GM12878 (cell line): Measurements from ENCODE around the gene CERCAM. TPM values are rescaled to one million over a fixed set of nuclear protein-coding genes. Genes with fewer than 3 reads are reported as not detected.

Experiments used
- ATAC-seq: fragments of 200-7000 bp; cut with Tn5 transposase; 3 replicates; pipeline ENCODE4 v1.9.1; 2020; ENCODE audit warnings: mild to moderate bottlenecking, moderate library complexity
- BruUV-seq: library from RNA; stranded (reverse); fragments of 400-500 nt; replicated peaks from 2 replicates; lab custom pipeline; 2021; lab: Mats Ljungman, UMichigan
- CTCF ChIA-PET: fragments of 300-600 bp; sonication (Branson Sonifier 250); formaldehyde crosslinking; extraction: SDS; loops from one replicate; lab custom pipeline; 2021; ENCODE audit warnings: inconsistent platforms; lab: Yijun Ruan, JAX
- POLR2A ChIA-PET: fragments of 350-600 bp; formaldehyde crosslinking; extraction: SDS; loops from one replicate; lab custom pipeline; 2021; ENCODE audit warnings: inconsistent platforms; lab: Charles Lee
- RAD21 ChIA-PET: fragments of 300-600 bp; sonication (Branson Sonifier 250); formaldehyde crosslinking; loops from one replicate; lab custom pipeline; 2023; ENCODE audit warnings: antibody characterized with exemption; ENCODE audit not compliant: unreplicated experiment; lab: Charles Lee
- SMC1A ChIA-PET: fragments of 300-600 bp; sonication (Branson Sonifier 250); formaldehyde crosslinking; loops from one replicate; lab custom pipeline; 2023; ENCODE audit not compliant: unreplicated experiment, uncharacterized antibody; lab: Charles Lee
- DNase-seq: peaks from one replicate; pipeline ENCODE4 v3.0.0-alpha.2; 2011; ENCODE audit warnings: low read depth, low spot score
- FAIRE-seq: peaks from 3 replicates; lab custom pipeline; 2011; peaks lifted over from hg19 to GRCh38; lab: Jason Lieb, UNC
- H2AFZ ChIP-seq: 2 replicates; pipeline ENCODE4 v1.6.0; 2011; ENCODE audit warnings: low read depth, low read length, control low read depth; ENCODE audit not compliant: control insufficient read depth
- H3K27ac ChIP-seq: 2 replicates; pipeline ENCODE4 v1.5.1; 2011; ENCODE audit warnings: control low read depth; ENCODE audit not compliant: control insufficient read depth, insufficient read depth
- H3K27me3 ChIP-seq, 2 experiments: replicated peaks in 1 of 2; 2 replicates each; pipeline versions ENCODE4 v1.6.0 to v1.6.1; 2011; ENCODE audit warnings: low read length in 1 of 2; ENCODE audit not compliant: control insufficient read depth in 2 of 2, insufficient read depth in 2 of 2
- H3K36me3 ChIP-seq, 2 experiments: 2 replicates each; pipeline ENCODE4 v1.5.1; 2011; ENCODE audit warnings: low read length in 1 of 2; ENCODE audit not compliant: control insufficient read depth in 2 of 2, insufficient read depth in 2 of 2
- H3K4me1 ChIP-seq: 2 replicates; pipeline ENCODE4 v1.6.1; 2011; ENCODE audit warnings: mild to moderate bottlenecking, low read length, moderate library complexity, mixed read lengths; ENCODE audit not compliant: control insufficient read depth, insufficient read depth
- H3K4me2 ChIP-seq: 2 replicates; pipeline ENCODE4 v1.6.0; 2011; ENCODE audit warnings: control low read depth; ENCODE audit not compliant: control insufficient read depth, insufficient read depth
- H3K4me3 ChIP-seq: fragments of 200-600 bp; sonication (generic); 2 replicates; pipeline ENCODE4 v1.5.1; 2016
- H3K79me2 ChIP-seq: 2 replicates; pipeline ENCODE4 v1.6.0; 2011; ENCODE audit warnings: low read length; ENCODE audit not compliant: control insufficient read depth, insufficient read depth
- H3K9ac ChIP-seq: 2 replicates; pipeline ENCODE4 v1.8.0; 2011; ENCODE audit warnings: low read length, control low read depth, mixed read lengths; ENCODE audit not compliant: control insufficient read depth, insufficient read depth
- H3K9me3 ChIP-seq: replicated peaks from 3 replicates; pipeline ENCODE4 v1.5.1; 2011; ENCODE audit warnings: mild to moderate bottlenecking, low read length; ENCODE audit not compliant: control insufficient read depth, insufficient read depth
- H4K20me1 ChIP-seq: 2 replicates; pipeline ENCODE4 v1.6.0; 2011; ENCODE audit not compliant: control insufficient read depth, insufficient read depth
- ATF2 ChIP-seq: IDR thresholded peaks from 2 replicates; pipeline ENCODE4 v1.6.1; 2012; ENCODE audit warnings: low read length, inconsistent platforms
- ATF3 ChIP-seq: IDR thresholded peaks from 2 replicates; pipeline ENCODE4 v1.6.1; 2011; ENCODE audit warnings: low read depth, mild to moderate bottlenecking, low read length, moderate library complexity, borderline replicate concordance; ENCODE audit errors: extremely low read depth
- ATF7 ChIP-seq: fragments of 450-650 bp; IDR thresholded peaks from 2 replicates; pipeline ENCODE4 v1.6.1; 2016; ENCODE audit warnings: low read depth, mild to moderate bottlenecking
- BCL11A ChIP-seq: IDR thresholded peaks from 2 replicates; pipeline ENCODE4 v1.6.1; 2011; ENCODE audit warnings: low read depth, low read length
- EGR1 ChIP-seq, 2 experiments: IDR thresholded peaks; 1 replicate in 1 of 2; 2 replicates in 1 of 2; pipeline ENCODE4 v1.6.1; 2011 to 2012; ENCODE audit warnings: low read depth in 2 of 2, low read length in 2 of 2, borderline replicate concordance in 1 of 2, mild to moderate bottlenecking in 1 of 2, moderate library complexity in 1 of 2
- GATAD2B ChIP-seq: fragments of 450-650 bp; conservative IDR thresholded peaks from 2 replicates; pipeline ENCODE4 v1.6.1; 2017; ENCODE audit warnings: low read depth, mild to moderate bottlenecking, moderate library complexity
- HCFC1 ChIP-seq: fragments of 150-350 bp; IDR thresholded peaks from 2 replicates; pipeline ENCODE4 v1.6.1; 2014; ENCODE audit warnings: low read length
- MXI1 ChIP-seq: fragments of 150-350 bp; IDR thresholded peaks from 2 replicates; pipeline ENCODE4 v1.6.1; 2011; ENCODE audit warnings: low read depth, mild to moderate bottlenecking, inconsistent platforms, low read length, improper control_type of control experiment
- NBN ChIP-seq: fragments of 450-650 bp; IDR thresholded peaks from 2 replicates; pipeline ENCODE4 v1.6.1; 2016
- NFYA ChIP-seq: IDR thresholded peaks from 2 replicates; pipeline ENCODE4 v1.6.1; 2011; ENCODE audit warnings: low read depth, mild to moderate bottlenecking, low read length, improper control_type of control experiment, borderline replicate concordance
- NR2F1 ChIP-seq: fragments of 450-650 bp; conservative IDR thresholded peaks from 2 replicates; pipeline ENCODE4 v1.6.1; 2017; ENCODE audit warnings: mild to moderate bottlenecking
- PBX3 ChIP-seq: IDR thresholded peaks from 2 replicates; pipeline ENCODE4 v1.6.1; 2011; ENCODE audit warnings: mild to moderate bottlenecking, low read depth, low read length, moderate library complexity; ENCODE audit not compliant: insufficient replicate concordance
- RELA ChIP-seq: fragments of 450-650 bp; IDR thresholded peaks from 2 replicates; pipeline ENCODE4 v1.8.0; 2014; ENCODE audit warnings: borderline replicate concordance; ENCODE audit not compliant: partially characterized antibody
- SMAD5 ChIP-seq: IDR thresholded peaks from 2 replicates; pipeline ENCODE4 v1.6.1; 2016; ENCODE audit warnings: antibody characterized with exemption, low read depth
- SMARCA5 ChIP-seq: fragments of 450-650 bp; IDR thresholded peaks from 2 replicates; pipeline ENCODE4 v1.6.1; 2017; ENCODE audit warnings: mild to moderate bottlenecking
- TARDBP ChIP-seq: IDR thresholded peaks from 2 replicates; pipeline ENCODE4 v1.6.1; 2016; ENCODE audit warnings: borderline replicate concordance
- TBL1XR1 ChIP-seq: IDR thresholded peaks from 2 replicates; pipeline ENCODE4 v1.6.1; 2012; ENCODE audit warnings: low read depth, low read length, improper control_type of control experiment
- WGBS: methylation state at CpG from one replicate; pipeline ENCODE4 v1.1.6; 2016; ENCODE audit warnings: low lambda C conversion rate; ENCODE audit not compliant: insufficient replicate concordance, insufficient coverage; ENCODE audit errors: missing lambda C conversion rate; 5-methylcytosine and 5-hydroxymethylcytosine counted together
- in situ Hi-C: fragments of 300-500 bp; cut with MboI; formaldehyde crosslinking; loops from 9 replicates; pipeline ENCODE4 v1.14.3; 2018; ENCODE audit warnings: mixed read lengths
- intact Hi-C: fragments of 100-400 bp; cut with micrococcal nuclease; formaldehyde crosslinking; loops from one replicate; pipeline ENCODE4 v1.14.2; 2022; ENCODE audit not compliant: unreplicated experiment
- polyA plus RNA-seq, 11 experiments: library from polyadenylated mRNA; depleted of rRNA in 4 of 11; unstranded in 6 of 11; stranded (reverse) in 5 of 11; fragments of >200 nt; fragmentation: Nextera tagmentation in 4 of 11; fragmentation: Illumina TruSeq in 1 of 11; extraction: Ambion mirVana in 4 of 11; extraction: Trizol in 1 of 11; gene quantifications; 1 replicate in 1 of 11; 2 replicates in 10 of 11; pipeline versions ENCODE4 v1.2.1 to v1.2.3, GENCODE V29; 2011 to 2016; ENCODE audit warnings: inconsistent platforms in 2 of 11, missing spikeins in 2 of 11, low read depth in 1 of 11
- total RNA-seq, 4 experiments: library from RNA; depleted of rRNA in 3 of 4; stranded (reverse); fragments of >200 nt in 3 of 4; fragmentation: Illumina TruSeq in 1 of 4; extraction: Trizol in 1 of 4; gene quantifications; 2 replicates each; pipeline versions ENCODE4 v1.2.1 to v1.2.3, GENCODE V29; 2013 to 2021
- TF ChIP-seq, protein P1 (sequence below), 3 experiments: IDR thresholded peaks in 2 of 3; conservative IDR thresholded peaks in 1 of 3; 2 replicates each; pipeline ENCODE4 v1.5.1; 2011; ENCODE audit warnings: low read depth in 3 of 3, low read length in 3 of 3, mild to moderate bottlenecking in 3 of 3, control low read depth in 2 of 3, moderate library complexity in 2 of 3, inconsistent platforms in 1 of 3, mixed read lengths in 1 of 3; ENCODE audit not compliant: control insufficient read depth in 2 of 3, insufficient read depth in 1 of 3; ENCODE audit errors: extremely low read depth in 1 of 3

CERCAM gene
- total and polyA plus RNA-seq, 10 of the 15 experiments (the other 5 are each of a cell fraction or from before 2014, with no cell fraction given) = 0.05 to 6.7 (median 0.71) TPM

GRCh38 chr9:128393970-128394369, 26.7 kb upstream of the CERCAM start:
- no peak overlapping the region for H3K9ac ChIP-seq
- no peaks in the 10 kb centered on the region for H4K20me1 ChIP-seq
- ChIA-PET RAD21 (no interaction called here), SMC1A (no interaction called here), CTCF (no interaction called here), POLR2A (no interaction called here)
- H3K4me3 ChIP-seq = no peak overlapping the region
- H3K9me3 ChIP-seq = no peaks in the 10 kb centered on the region
- intact Hi-C loops (no loop called here), in situ Hi-C loops (no loop called here)
- no TSS peak for BruUV-seq
- no peak overlapping the region for H3K4me2 ChIP-seq
- H2AFZ ChIP-seq = no peak overlapping the region
- TF ChIP-seq, protein P1, sequence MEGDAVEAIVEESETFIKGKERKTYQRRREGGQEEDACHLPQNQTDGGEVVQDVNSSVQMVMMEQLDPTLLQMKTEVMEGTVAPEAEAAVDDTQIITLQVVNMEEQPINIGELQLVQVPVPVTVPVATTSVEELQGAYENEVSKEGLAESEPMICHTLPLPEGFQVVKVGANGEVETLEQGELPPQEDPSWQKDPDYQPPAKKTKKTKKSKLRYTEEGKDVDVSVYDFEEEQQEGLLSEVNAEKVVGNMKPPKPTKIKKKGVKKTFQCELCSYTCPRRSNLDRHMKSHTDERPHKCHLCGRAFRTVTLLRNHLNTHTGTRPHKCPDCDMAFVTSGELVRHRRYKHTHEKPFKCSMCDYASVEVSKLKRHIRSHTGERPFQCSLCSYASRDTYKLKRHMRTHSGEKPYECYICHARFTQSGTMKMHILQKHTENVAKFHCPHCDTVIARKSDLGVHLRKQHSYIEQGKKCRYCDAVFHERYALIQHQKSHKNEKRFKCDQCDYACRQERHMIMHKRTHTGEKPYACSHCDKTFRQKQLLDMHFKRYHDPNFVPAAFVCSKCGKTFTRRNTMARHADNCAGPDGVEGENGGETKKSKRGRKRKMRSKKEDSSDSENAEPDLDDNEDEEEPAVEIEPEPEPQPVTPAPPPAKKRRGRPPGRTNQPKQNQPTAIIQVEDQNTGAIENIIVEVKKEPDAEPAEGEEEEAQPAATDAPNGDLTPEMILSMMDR (IDR thresholded peaks at IDR 0.05 in 2 of 3, conservative IDR thresholded peaks at IDR 0.05 in 1 of 3; ENCODE audit: control insufficient read depth in 2 of 3, extremely low read depth in 1 of 3, insufficient read depth in 1 of 3, low read depth in 3 of 3, low read length in 3 of 3) = no peak
- no peak for TF ChIP-seq TARDBP
- no peak for TF ChIP-seq ATF3
- TF ChIP-seq NR2F1 = no peak
- no peak for TF ChIP-seq MXI1
- TF ChIP-seq ATF2 = no peak
- TF ChIP-seq ATF7 = no peak
- TF ChIP-seq EGR1 (IDR thresholded peaks at IDR 0.05; ENCODE audit: borderline replicate concordance in 1 of 2, low read depth in 2 of 2, low read length in 2 of 2) = no peak
- no peak for TF ChIP-seq RELA
- no peak for TF ChIP-seq HCFC1
- no peak for TF ChIP-seq BCL11A
- TF ChIP-seq NFYA = no peak
- no peak for TF ChIP-seq NBN
- TF ChIP-seq TBL1XR1 = no peak
- TF ChIP-seq GATAD2B = no peak
- TF ChIP-seq SMAD5 = no peak
- no peak for TF ChIP-seq SMARCA5
- no peak for TF ChIP-seq PBX3
- H3K27ac ChIP-seq = no peak overlapping the region
- no peak for ATAC-seq
- H3K36me3 ChIP-seq = peaks cover 0 to 10% of the 10 kb centered on the region in 2 experiments; a peak in 3 of 4 replicates
- H3K4me1 ChIP-seq = no peaks in the 10 kb centered on the region
- no peaks in the 10 kb centered on the region for H3K79me2 ChIP-seq
- no peaks in the 10 kb centered on the region; a peak in 1 of 4 replicates for H3K27me3 ChIP-seq
- FAIRE-seq = no peak
- WGBS = 62% methylated on average over 5 of the region's 7 CpGs
- DNase-seq = no peak
